K562 (cell line): Measurements from ENCODE around the gene ORC1. TPM values are rescaled to one million over a fixed set of nuclear protein-coding genes. Genes with fewer than 3 reads are reported as not detected.

Experiments
- CEBPG ChIP-seq, 3 experiments: fragments of 200-800 bp in 1 of 3; sonication (Bioruptor generic) in 1 of 3; sonication (generic) in 1 of 3; formaldehyde crosslinking in 1 of 3; IDR thresholded peaks in 2 of 3; conservative IDR thresholded peaks in 1 of 3; 2 replicates each; pipeline versions ENCODE4 v1.6.1 to v1.8.0; 2016 to 2022; ENCODE audit warnings: missing compliant biosample characterization in 2 of 3, missing genetic modification characterization in 2 of 3, mild to moderate bottlenecking in 1 of 3, missing genetic modification reagents in 1 of 3
- CHAMP1 ChIP-seq: fragments of 450-650 bp; IDR thresholded peaks from 2 replicates; pipeline ENCODE4 v1.6.1; 2016; ENCODE audit warnings: mild to moderate bottlenecking
- CHD1 ChIP-seq: fragments of 200-600 bp; sonication (generic); IDR thresholded peaks from one replicate; pipeline ENCODE4 v1.6.1; 2012; ENCODE audit warnings: mild to moderate bottlenecking, moderate library complexity, low read length, inconsistent platforms
- CREM ChIP-seq: IDR thresholded peaks from 2 replicates; pipeline ENCODE4 v1.6.1; 2014; ENCODE audit warnings: antibody characterized with exemption, low read depth
- E2F3 ChIP-seq: fragments of 250-450 bp; sonication (Bioruptor Pico); IDR thresholded peaks from 2 replicates; pipeline ENCODE4 v1.4.0; 2020; ENCODE audit warnings: mild to moderate bottlenecking
- E2F5 ChIP-seq: sonication (generic); formaldehyde crosslinking; IDR thresholded peaks from 2 replicates; pipeline ENCODE4 v1.8.0; 2022; ENCODE audit warnings: mild to moderate bottlenecking, missing genetic modification reagents
- GATA2 ChIP-seq: sonication (generic); formaldehyde crosslinking; IDR thresholded peaks from 2 replicates; pipeline ENCODE4 v1.4.0; 2020; ENCODE audit warnings: mild to moderate bottlenecking, missing genetic modification reagents
- IRF1 ChIP-seq: sonication (generic); formaldehyde crosslinking; IDR thresholded peaks from 2 replicates; pipeline ENCODE4 v1.8.0; 2022; ENCODE audit warnings: missing genetic modification reagents, mild to moderate bottlenecking, borderline replicate concordance
- MCM3 ChIP-seq: fragments of 450-650 bp; IDR thresholded peaks from 2 replicates; pipeline ENCODE4 v1.6.1; 2016
- NR4A1 ChIP-seq, 2 experiments: fragments of 250-450 bp in 1 of 2; fragments of 450-650 bp in 1 of 2; sonication (Bioruptor Pico) in 1 of 2; IDR thresholded peaks; 2 replicates each; pipeline versions ENCODE4 v1.4.0 to v1.6.1; 2016 to 2020; ENCODE audit warnings: mild to moderate bottlenecking in 2 of 2, missing compliant biosample characterization in 1 of 2, missing genetic modification characterization in 1 of 2, moderate library complexity in 1 of 2
- PATZ1 ChIP-seq: fragments of 250-450 bp; sonication (Bioruptor Pico); IDR thresholded peaks from 2 replicates; pipeline ENCODE4 v1.5.0; 2020; ENCODE audit warnings: mild to moderate bottlenecking, borderline replicate concordance
- PHTF2 ChIP-seq: fragments of 250-450 bp; sonication (Bioruptor Pico); IDR thresholded peaks from 2 replicates; pipeline ENCODE4 v1.5.0; 2021; ENCODE audit warnings: mild to moderate bottlenecking
- SIRT6 ChIP-seq: IDR thresholded peaks from one replicate; pipeline ENCODE4 v1.6.1; 2012; ENCODE audit warnings: low read depth, mild to moderate bottlenecking, control low read depth, inconsistent platforms, low read length, moderate library complexity
- TBL1XR1 ChIP-seq, 2 experiments: IDR thresholded peaks; 2 replicates each; pipeline ENCODE4 v1.6.1; 2012; ENCODE audit warnings: improper control_type of control experiment in 2 of 2, low read length in 2 of 2, mild to moderate bottlenecking in 1 of 2
- THAP12 ChIP-seq: fragments of 250-450 bp; sonication (Bioruptor Pico); IDR thresholded peaks from 2 replicates; pipeline ENCODE4 v1.9.0; 2021; ENCODE audit warnings: mild to moderate bottlenecking, inconsistent platforms
- ZC3H4 ChIP-seq: sonication (generic); formaldehyde crosslinking; IDR thresholded peaks from 2 replicates; pipeline ENCODE4 v1.9.0; 2021; ENCODE audit warnings: missing genetic modification reagents, borderline replicate concordance
- ZEB2 ChIP-seq: fragments of 450-650 bp; IDR thresholded peaks from 2 replicates; pipeline ENCODE4 v1.6.1; 2016
- ZNF146 ChIP-seq: IDR thresholded peaks from one replicate; pipeline ENCODE4 v1.6.1; 2018; ENCODE audit warnings: missing compliant biosample characterization; ENCODE audit not compliant: unreplicated experiment
- ZNF217 ChIP-seq: sonication (generic); formaldehyde crosslinking; IDR thresholded peaks from 2 replicates; pipeline ENCODE4 v1.8.0; 2022; ENCODE audit warnings: mild to moderate bottlenecking, missing genetic modification reagents
- ZSCAN29 ChIP-seq: fragments of 450-650 bp; IDR thresholded peaks from 2 replicates; pipeline ENCODE4 v1.6.1; 2017
- polyA plus RNA-seq, 8 experiments: library from polyadenylated mRNA; depleted of rRNA in 4 of 8; stranded (reverse) in 5 of 8; unstranded in 3 of 8; fragments of >200 nt; fragmentation: Nextera tagmentation in 2 of 8; fragmentation: Illumina TruSeq in 1 of 8; extraction: Ambion mirVana in 2 of 8; extraction: Trizol in 1 of 8; gene quantifications; 2 replicates each; pipeline versions ENCODE4 v1.2.1 to v1.2.3, GENCODE V29; 2011 to 2014; ENCODE audit warnings: inconsistent platforms in 1 of 8, missing spikeins in 1 of 8
- total RNA-seq, 7 experiments: library from RNA; depleted of rRNA in 6 of 7; stranded (reverse); fragments of >200 nt in 6 of 7; fragmentation: Illumina TruSeq in 2 of 7; extraction: Trizol in 2 of 7; gene quantifications; 2 replicates each; pipeline versions ENCODE4 v1.2.1 to v1.2.3, GENCODE V29; 2011 to 2021; ENCODE audit warnings: low replicate concordance in 1 of 7

ORC1 gene
- total and polyA plus RNA-seq, 9 of the 15 experiments (the other 6 are each of a cell fraction or from before 2014, with no cell fraction given): 26.4 to 91.6 (median 69.7) TPM

GRCh38 chr1:52403566-52404115 lies 582 bp downstream of the ORC1 start (continued):
- TF ChIP-seq GATA2 (CRISPR knock-in tag): peak; percentile 75
- no peak for TF ChIP-seq THAP12
- TF ChIP-seq TBL1XR1 (IDR thresholded peaks at IDR 0.05; ENCODE audit: low read length in 2 of 2): peak in 1 of 2 experiments; percentile 56; a peak in 1 of 4 replicates
- TF ChIP-seq SIRT6: no peak
- TF ChIP-seq CREM: peak; percentile 97
- TF ChIP-seq IRF1 (CRISPR knock-in tag): no peak
- TF ChIP-seq ZC3H4 (CRISPR knock-in tag): peak; percentile 74; the same call in 1 of the 2 replicates
- 0 out of 2 replicates have a peak, but pooled peaks have one; percentile 56 for TF ChIP-seq E2F5 (CRISPR knock-in tag)
- no peak for TF ChIP-seq E2F3 (CRISPR knock-in tag)
- TF ChIP-seq CHAMP1: no peak; the same call in 1 of the 2 replicates
- no peak for TF ChIP-seq ZSCAN29
- TF ChIP-seq PATZ1 (CRISPR knock-in tag): no peak
- no peak for TF ChIP-seq MCM3
- no peak for TF ChIP-seq NR4A1 (CRISPR knock-in tag; IDR thresholded peaks at IDR 0.05)
- 0 out of 2 replicates have a peak, but pooled peaks have one; percentile 39 for TF ChIP-seq NR4A1 (tag; IDR thresholded peaks at IDR 0.05)
- peak; percentile 98 for TF ChIP-seq CHD1
- TF ChIP-seq ZEB2: 0 out of 2 replicates have a peak, but pooled peaks have one; percentile 14
- no peak for TF ChIP-seq PHTF2 (CRISPR knock-in tag)
- TF ChIP-seq ZNF217 (CRISPR knock-in tag): no peak
- no peak for TF ChIP-seq ZNF146
- no peak for TF ChIP-seq CEBPG (CRISPR knock-in tag; IDR thresholded peaks at IDR 0.05)
- no peak for TF ChIP-seq CEBPG (tag; conservative IDR thresholded peaks at IDR 0.05 in 1 of 2, IDR thresholded peaks at IDR 0.05 in 1 of 2)
